Stimulated activated CD4-positive, alpha-beta T cell treated with anti-CD3 and anti-CD28 coated beads, Interleukin-15, amount 100 ng/mL, for 24 hours (primary cell): Measurements from ENCODE around the gene OBSCN.

Experiments
- DNase-seq: peaks from one replicate; pipeline ENCODE4 v3.0.0-alpha.2; 2020

Gene OBSCN

GRCh38 chr1:228280106-228280901 is 72.5 kb downstream of the OBSCN start:
- no peak for DNase-seq

GRCh38 chr1:228280961-228281591 is 73.2 kb downstream of the OBSCN start:
- no peak for DNase-seq

GRCh38 chr1:228281631-228282328 is 73.9 kb downstream of the OBSCN start:
- DNase-seq = no peak

- DNase-seq = no peak
These were observed 74.6 kb downstream of the OBSCN start for GRCh38 chr1:228282329-228283042.

GRCh38 chr1:228283043-228283371 is 75.2 kb downstream of the OBSCN start:
- DNase-seq = no peak

- DNase-seq = no peak
These were observed 75.8 kb downstream of the OBSCN start for GRCh38 chr1:228283476-228284147.

- no peak for DNase-seq
These were observed 76.3 kb downstream of the OBSCN start for GRCh38 chr1:228284148-228284495.

- DNase-seq = no peak
These were observed 76.7 kb downstream of the OBSCN start for GRCh38 chr1:228284521-228284920.

- no peak for DNase-seq
These were observed 78.0 kb downstream of the OBSCN start for GRCh38 chr1:228285661-228286504.

- no peak for DNase-seq
These were observed 78.9 kb downstream of the OBSCN start for GRCh38 chr1:228286505-228287417.

GRCh38 chr1:228287541-228288425 is 79.9 kb downstream of the OBSCN start:
- no peak for DNase-seq

GRCh38 chr1:228288536-228289238 is 80.8 kb downstream of the OBSCN start:
- DNase-seq = no peak

GRCh38 chr1:228289239-228289849 is 81.5 kb downstream of the OBSCN start:
- no peak for DNase-seq

GRCh38 chr1:228289996-228290881 is 82.4 kb downstream of the OBSCN start:
- no peak for DNase-seq

GRCh38 chr1:228291906-228292608 is 84.2 kb downstream of the OBSCN start:
- no peak for DNase-seq

GRCh38 chr1:228292609-228292911 is 84.7 kb downstream of the OBSCN start:
- DNase-seq = no peak

GRCh38 chr1:228293393-228293792 is 85.5 kb downstream of the OBSCN start:
- no peak for DNase-seq
